PC-9 (cell line): ENCODE data around the gene UBE2Q2. TPM values are rescaled to one million over a fixed set of nuclear protein-coding genes. Genes with fewer than 3 reads are reported as not detected.

ENCODE experiments used
- BruUV-seq: library from RNA; stranded (reverse); fragments of 400-500 nt; replicated peaks from 2 replicates; lab custom pipeline; 2021; lab: Mats Ljungman, UMichigan
- CTCF ChIA-PET: fragments of 300-600 bp; sonication (Branson Sonifier 250); formaldehyde crosslinking; loops from one replicate; lab custom pipeline; 2022; ENCODE audit warnings: antibody characterized with exemption; lab: Charles Lee
- POLR2A ChIA-PET: fragments of 300-600 bp; sonication (Branson Sonifier 250); formaldehyde crosslinking; loops from one replicate; lab custom pipeline; 2022; ENCODE audit warnings: antibody characterized with exemption; ENCODE audit not compliant: unreplicated experiment; lab: Charles Lee
- DNase-seq, 2 experiments: peaks; one replicate each; pipeline versions ENCODE4 v3.0.0 to v3.0.0-alpha.2; 2015 to 2022; ENCODE audit warnings: mixed read lengths in 1 of 2
- H2AFZ ChIP-seq: fragments of 200-600 bp; sonication (generic); 2 replicates; pipeline ENCODE4 v1.8.1; 2017; ENCODE audit warnings: antibody characterized with exemption
- H3F3A ChIP-seq: fragments of 200-600 bp; sonication (generic); 2 replicates; pipeline ENCODE4 v1.8.1; 2017; ENCODE audit warnings: antibody characterized with exemption, mild to moderate bottlenecking, low read depth; ENCODE audit not compliant: insufficient read depth
- H3K27ac ChIP-seq: fragments of 200-600 bp; sonication (generic); 2 replicates; pipeline ENCODE4 v1.6.1; 2016; ENCODE audit warnings: mixed run types
- H3K27me3 ChIP-seq: fragments of 200-600 bp; sonication (generic); 2 replicates; pipeline ENCODE4 v1.6.1; 2016; ENCODE audit warnings: low read depth, mixed run types; ENCODE audit not compliant: insufficient read depth
- H3K36me3 ChIP-seq: fragments of 200-600 bp; sonication (generic); 2 replicates; pipeline ENCODE4 v1.6.1; 2016; ENCODE audit warnings: low read depth, mixed run types
- H3K4me1 ChIP-seq: fragments of 200-600 bp; sonication (generic); replicated peaks from 2 replicates; pipeline ENCODE4 v1.6.1; 2016; ENCODE audit warnings: mixed run types; ENCODE audit not compliant: insufficient read depth
- H3K4me2 ChIP-seq: fragments of 200-600 bp; sonication (generic); 2 replicates; pipeline ENCODE4 v1.6.1; 2017; ENCODE audit warnings: mixed run types
- H3K4me3 ChIP-seq: fragments of 200-600 bp; sonication (generic); 2 replicates; pipeline ENCODE4 v1.6.1; 2016; ENCODE audit warnings: mixed run types
- H3K79me2 ChIP-seq: fragments of 200-600 bp; sonication (generic); 2 replicates; pipeline ENCODE4 v1.6.1; 2017; ENCODE audit warnings: low read depth, mixed run types
- H3K9me2 ChIP-seq: fragments of 200-600 bp; sonication (generic); 2 replicates; pipeline ENCODE4 v1.8.1; 2017; ENCODE audit warnings: mild to moderate bottlenecking; ENCODE audit not compliant: insufficient read depth
- H3K9me3 ChIP-seq: fragments of 200-600 bp; sonication (generic); 2 replicates; pipeline ENCODE4 v1.8.1; 2016; ENCODE audit warnings: low read depth; ENCODE audit not compliant: insufficient read depth
- H4K20me1 ChIP-seq: fragments of 200-600 bp; sonication (generic); 2 replicates; pipeline ENCODE4 v1.8.1; 2017; ENCODE audit not compliant: insufficient read depth
- EZH2 ChIP-seq: fragments of 200-600 bp; sonication (generic); IDR thresholded peaks from 2 replicates; pipeline ENCODE4 v1.8.0; 2017; ENCODE audit warnings: antibody characterized with exemption, low read depth
- intact Hi-C: fragments of 100-400 bp; cut with micrococcal nuclease; formaldehyde crosslinking; loops from one replicate; pipeline ENCODE4 v1.10.0; 2022; ENCODE audit not compliant: unreplicated experiment
- total RNA-seq: library from RNA; stranded (reverse); gene quantifications from 2 replicates; pipeline ENCODE4 v1.2.3, GENCODE V29; 2021
- TF ChIP-seq, protein P1 (sequence below): fragments of 200-600 bp; sonication (generic); conservative IDR thresholded peaks from 2 replicates; pipeline ENCODE4 v1.6.1; 2017; ENCODE audit warnings: mixed run types, antibody characterized with exemption, mild to moderate bottlenecking, moderate library complexity

The UBE2Q2 gene
- total RNA-seq, 1 experiment from 2014 or later = 15.6 TPM

DNA sequence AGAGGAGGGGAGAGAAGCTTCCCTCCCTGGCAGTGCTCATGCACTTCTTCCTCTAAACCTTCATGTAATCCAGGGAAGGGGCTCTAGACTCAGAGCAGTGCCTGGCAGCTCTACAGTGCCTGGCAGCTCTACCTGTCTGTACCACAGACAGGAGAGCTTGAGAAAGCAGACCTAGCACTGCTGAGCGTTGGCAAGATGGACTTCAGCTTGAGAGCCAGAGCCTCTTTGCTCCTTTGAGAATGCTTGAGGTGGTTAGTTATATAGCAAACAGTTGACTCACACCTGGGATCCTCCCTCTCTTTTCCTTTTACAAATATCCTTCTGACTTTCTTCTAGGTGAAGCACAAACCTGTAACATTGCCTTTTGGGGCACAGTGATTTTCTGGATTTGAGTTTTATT lies 81.3 kb downstream of the UBE2Q2 start:
- no peak for DNase-seq
- H3K79me2 ChIP-seq = no peaks in the 10 kb centered on the region
- no peaks in the 10 kb centered on the region for H3K9me3 ChIP-seq
- no peak overlapping the region for H2AFZ ChIP-seq
- no peaks in the 10 kb centered on the region for H3K9me2 ChIP-seq
- H4K20me1 ChIP-seq = peaks cover 6% of the 10 kb centered on the region
- no peaks in the 10 kb centered on the region for H3K27me3 ChIP-seq
- no peak for TF ChIP-seq EZH2
- TF ChIP-seq, protein P1, sequence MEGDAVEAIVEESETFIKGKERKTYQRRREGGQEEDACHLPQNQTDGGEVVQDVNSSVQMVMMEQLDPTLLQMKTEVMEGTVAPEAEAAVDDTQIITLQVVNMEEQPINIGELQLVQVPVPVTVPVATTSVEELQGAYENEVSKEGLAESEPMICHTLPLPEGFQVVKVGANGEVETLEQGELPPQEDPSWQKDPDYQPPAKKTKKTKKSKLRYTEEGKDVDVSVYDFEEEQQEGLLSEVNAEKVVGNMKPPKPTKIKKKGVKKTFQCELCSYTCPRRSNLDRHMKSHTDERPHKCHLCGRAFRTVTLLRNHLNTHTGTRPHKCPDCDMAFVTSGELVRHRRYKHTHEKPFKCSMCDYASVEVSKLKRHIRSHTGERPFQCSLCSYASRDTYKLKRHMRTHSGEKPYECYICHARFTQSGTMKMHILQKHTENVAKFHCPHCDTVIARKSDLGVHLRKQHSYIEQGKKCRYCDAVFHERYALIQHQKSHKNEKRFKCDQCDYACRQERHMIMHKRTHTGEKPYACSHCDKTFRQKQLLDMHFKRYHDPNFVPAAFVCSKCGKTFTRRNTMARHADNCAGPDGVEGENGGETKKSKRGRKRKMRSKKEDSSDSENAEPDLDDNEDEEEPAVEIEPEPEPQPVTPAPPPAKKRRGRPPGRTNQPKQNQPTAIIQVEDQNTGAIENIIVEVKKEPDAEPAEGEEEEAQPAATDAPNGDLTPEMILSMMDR = no peak
- BruUV-seq = no TSS peak
- no peaks in the 10 kb centered on the region for H3K36me3 ChIP-seq
- no peak overlapping the region for H3K27ac ChIP-seq
- ChIA-PET POLR2A (interaction anchor here (0.6 to 0.8 kb wide), 2 partner anchors 151 to 278 kb away, joined by 3 to 7 read pairs; no protein-coding TSS in a partner anchor), CTCF (no interaction called here)
- H3F3A ChIP-seq = peaks cover 4% of the 10 kb centered on the region; the same call in 1 of the 2 replicates
- no peak overlapping the region for H3K4me2 ChIP-seq
- H3K4me3 ChIP-seq = no peak overlapping the region
- intact Hi-C loops = no loop called here
- H3K4me1 ChIP-seq = no peaks in the 10 kb centered on the region

DNA sequence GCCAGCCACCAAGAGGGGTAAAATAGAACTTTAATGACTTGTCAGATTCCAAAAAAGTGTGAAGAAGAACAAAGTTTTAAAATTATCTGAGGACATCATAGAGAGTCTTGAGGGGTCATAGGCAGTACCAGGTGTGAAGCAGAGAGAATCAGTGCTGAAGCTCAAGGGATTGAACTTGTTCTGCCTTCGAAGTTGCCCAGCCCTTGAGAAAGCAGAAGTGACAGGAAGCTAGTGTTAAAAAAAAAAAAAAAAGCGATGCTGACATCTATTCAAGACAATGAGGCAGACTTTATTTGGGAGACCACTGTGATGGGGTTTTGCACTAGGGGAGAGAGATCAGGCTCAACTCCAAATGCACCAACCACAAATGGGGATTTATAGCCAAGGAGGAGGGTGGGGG lies 82.2 kb downstream of the UBE2Q2 start:
- Histone ChIP-seq H3K36me3 (peaks cover 7% of the 10 kb centered on the region; the same call in 1 of the 2 replicates), H3F3A (peaks cover 4% of the 10 kb centered on the region; the same call in 1 of the 2 replicates), H3K9me2 (no peaks in the 10 kb centered on the region), H3K27ac (no peak overlapping the region), H3K4me2 (no peak overlapping the region), H3K4me1 (no peaks in the 10 kb centered on the region), H3K27me3 (no peaks in the 10 kb centered on the region), H4K20me1 (peaks cover 9% of the 10 kb centered on the region), H2AFZ (no peak overlapping the region), H3K9me3 (no peaks in the 10 kb centered on the region), H3K79me2 (no peaks in the 10 kb centered on the region), H3K4me3 (no peak overlapping the region)
- DNase-seq = no peak
- ChIA-PET POLR2A (no interaction called here), CTCF (interaction anchor here (0.7 kb wide), 1 partner anchor 1030 kb away, joined by 9 read pairs; no protein-coding TSS in a partner anchor)
- no TSS peak for BruUV-seq
- no peak for TF ChIP-seq EZH2
- TF ChIP-seq, protein P1 = no peak
- intact Hi-C loops = loop anchor here (5.0 kb wide), 1 partner anchor 212 kb away; no protein-coding TSS in a partner anchor

DNA sequence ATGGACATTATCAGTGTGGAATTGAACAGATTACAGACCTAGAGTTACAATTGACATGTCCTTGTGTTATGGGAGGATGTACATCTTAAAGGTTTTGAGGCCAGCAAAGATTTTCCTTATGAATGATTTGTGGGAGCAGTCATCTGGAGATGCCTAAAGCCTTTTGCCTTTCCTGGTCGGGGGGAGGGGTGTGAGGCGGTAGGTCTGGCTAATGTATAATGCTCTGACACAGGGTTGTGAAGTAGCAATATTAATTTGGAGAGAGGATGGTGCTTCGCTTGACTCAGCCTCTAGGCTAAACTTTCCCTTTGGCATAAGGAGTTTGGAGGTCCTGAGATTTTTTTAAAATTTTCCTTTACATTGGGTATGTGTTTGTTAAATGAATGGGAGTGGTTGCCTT lies 83.7 kb downstream of the UBE2Q2 start:
- Histone ChIP-seq H3K79me2 (no peaks in the 10 kb centered on the region), H3K9me3 (no peaks in the 10 kb centered on the region), H3K36me3 (peaks cover 22% of the 10 kb centered on the region), H2AFZ (no peak overlapping the region), H3F3A (peaks cover 4% of the 10 kb centered on the region; the same call in 1 of the 2 replicates), H3K4me3 (no peak overlapping the region), H4K20me1 (peaks cover 9% of the 10 kb centered on the region), H3K9me2 (no peaks in the 10 kb centered on the region), H3K27ac (no peak overlapping the region), H3K27me3 (no peaks in the 10 kb centered on the region), H3K4me2 (no peak overlapping the region), H3K4me1 (no peaks in the 10 kb centered on the region)
- TF ChIP-seq, protein P1 = no peak
- TF ChIP-seq EZH2 = no peak
- DNase-seq = no peak
- ChIA-PET CTCF (no interaction called here), POLR2A (no interaction called here)
- intact Hi-C loops = loop anchor here (5.0 kb wide), 1 partner anchor 210 kb away; no protein-coding TSS in a partner anchor
- no TSS peak for BruUV-seq
